GM10248 (cell line): Measurements from ENCODE around the gene MME.
"Not testable (repeated sequence)": the region's sequence is repeated elsewhere in the genome, so short reads cannot be mapped to it uniquely, and the experiment has no call there.

ENCODE experiments used
- CTCF ChIA-PET: fragments of 300-600 bp; sonication (Branson Sonifier 250); formaldehyde crosslinking; extraction: SDS; loops from one replicate; lab custom pipeline; 2021; ENCODE audit warnings: antibody characterized with exemption; lab: Yijun Ruan, JAX
- POLR2A ChIA-PET: fragments of 350-650 bp; sonication (Branson Sonifier 250); formaldehyde crosslinking; extraction: SDS; loops from one replicate; lab custom pipeline; 2020; ENCODE audit warnings: antibody characterized with exemption; lab: Yijun Ruan, JAX
- DNase-seq: peaks from one replicate; pipeline ENCODE4 v3.0.0; 2012; ENCODE audit errors: extremely low spot score
- TF ChIP-seq, protein P1 (sequence below): IDR thresholded peaks from 2 replicates; pipeline ENCODE4 v1.5.1; 2012; ENCODE audit warnings: mild to moderate bottlenecking, low read depth; ENCODE audit errors: extremely low read depth, missing control alignments, control extremely low read depth

MME gene

DNA sequence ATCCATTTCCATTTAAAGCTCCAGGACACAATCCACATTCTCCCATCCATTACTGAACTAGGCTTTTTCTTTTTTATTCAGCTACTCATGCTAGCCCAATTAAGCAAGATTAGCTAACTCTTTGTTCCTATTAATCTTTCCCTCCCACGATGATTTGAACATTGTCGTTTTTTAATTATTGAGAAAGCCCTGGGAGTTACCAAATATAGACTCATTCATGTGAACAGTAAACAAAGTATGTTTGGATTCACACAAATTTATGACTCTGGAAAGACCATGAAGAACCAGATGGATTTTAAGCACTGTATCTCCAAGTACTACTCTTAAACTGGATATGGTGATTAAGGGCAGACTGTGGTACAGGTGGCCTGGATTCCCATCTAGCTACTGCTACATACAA, 131.1 kb downstream of the MME start:
- TF ChIP-seq, protein P1, sequence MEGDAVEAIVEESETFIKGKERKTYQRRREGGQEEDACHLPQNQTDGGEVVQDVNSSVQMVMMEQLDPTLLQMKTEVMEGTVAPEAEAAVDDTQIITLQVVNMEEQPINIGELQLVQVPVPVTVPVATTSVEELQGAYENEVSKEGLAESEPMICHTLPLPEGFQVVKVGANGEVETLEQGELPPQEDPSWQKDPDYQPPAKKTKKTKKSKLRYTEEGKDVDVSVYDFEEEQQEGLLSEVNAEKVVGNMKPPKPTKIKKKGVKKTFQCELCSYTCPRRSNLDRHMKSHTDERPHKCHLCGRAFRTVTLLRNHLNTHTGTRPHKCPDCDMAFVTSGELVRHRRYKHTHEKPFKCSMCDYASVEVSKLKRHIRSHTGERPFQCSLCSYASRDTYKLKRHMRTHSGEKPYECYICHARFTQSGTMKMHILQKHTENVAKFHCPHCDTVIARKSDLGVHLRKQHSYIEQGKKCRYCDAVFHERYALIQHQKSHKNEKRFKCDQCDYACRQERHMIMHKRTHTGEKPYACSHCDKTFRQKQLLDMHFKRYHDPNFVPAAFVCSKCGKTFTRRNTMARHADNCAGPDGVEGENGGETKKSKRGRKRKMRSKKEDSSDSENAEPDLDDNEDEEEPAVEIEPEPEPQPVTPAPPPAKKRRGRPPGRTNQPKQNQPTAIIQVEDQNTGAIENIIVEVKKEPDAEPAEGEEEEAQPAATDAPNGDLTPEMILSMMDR = no peak
- no peak for DNase-seq
- CTCF ChIA-PET = no interaction called here
- POLR2A ChIA-PET = no interaction called here

DNA sequence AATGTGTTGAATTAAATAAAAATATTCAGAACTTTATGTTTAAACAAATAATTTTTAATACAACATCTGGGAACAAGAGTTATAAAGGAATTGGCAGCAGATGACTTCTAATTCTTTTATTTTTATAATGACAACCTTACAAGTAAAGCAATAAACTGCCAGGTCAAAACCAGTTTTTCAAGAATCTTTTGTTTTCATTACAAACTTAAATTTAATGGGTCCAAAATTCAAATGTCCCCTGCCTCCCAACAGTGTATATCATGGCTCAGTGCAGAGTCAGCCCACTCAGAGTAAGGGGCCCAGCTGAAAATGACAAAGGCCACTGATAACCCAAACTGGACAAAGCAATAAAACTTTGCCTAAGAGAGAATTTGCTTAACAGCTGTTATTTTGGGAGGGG, 131.8 kb downstream of the MME start:
- POLR2A ChIA-PET = no interaction called here
- CTCF ChIA-PET = no interaction called here

GRCh38 chr3:155216007-155216406, 135.9 kb downstream of the MME start:
- POLR2A ChIA-PET, DNase-seq, CTCF ChIA-PET: not testable (repeated sequence)

More for the DNA sequence above, 131.8 kb downstream of the MME start:
- TF ChIP-seq, protein P1 = no peak
- no peak for DNase-seq

DNA sequence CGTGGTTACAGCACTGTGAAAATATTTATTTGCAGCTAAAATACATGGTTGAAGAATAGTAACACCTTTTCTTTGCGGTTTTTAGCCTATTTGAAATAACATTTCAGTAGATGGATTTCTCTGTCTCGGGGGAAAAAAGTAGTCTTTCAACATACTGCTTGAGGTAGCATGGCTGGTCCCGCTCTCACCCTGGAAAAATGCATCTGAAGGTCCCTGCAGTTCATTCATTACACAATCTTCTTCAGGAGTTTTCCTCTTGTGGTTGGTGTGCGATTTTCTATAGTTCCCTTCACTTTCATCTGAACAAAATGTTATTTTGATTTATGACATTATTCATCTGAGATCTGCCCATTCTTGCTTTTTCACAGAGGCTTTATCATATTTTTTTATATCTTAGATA, 137.5 kb downstream of the MME start:
- DNase-seq = no peak
- CTCF ChIA-PET = no interaction called here
- POLR2A ChIA-PET = no interaction called here
- TF ChIP-seq, protein P1 = no peak

- POLR2A ChIA-PET = no interaction called here
- no peak for DNase-seq
- CTCF ChIA-PET = interaction anchor here (1.2 kb wide), 1 partner anchor 11 kb away, joined by 3 read pairs; no protein-coding TSS in a partner anchor
- TF ChIP-seq, protein P1 = no peak
Observed at GRCh38 chr3:155218462-155218861, 138.3 kb downstream of the MME start.

DNA sequence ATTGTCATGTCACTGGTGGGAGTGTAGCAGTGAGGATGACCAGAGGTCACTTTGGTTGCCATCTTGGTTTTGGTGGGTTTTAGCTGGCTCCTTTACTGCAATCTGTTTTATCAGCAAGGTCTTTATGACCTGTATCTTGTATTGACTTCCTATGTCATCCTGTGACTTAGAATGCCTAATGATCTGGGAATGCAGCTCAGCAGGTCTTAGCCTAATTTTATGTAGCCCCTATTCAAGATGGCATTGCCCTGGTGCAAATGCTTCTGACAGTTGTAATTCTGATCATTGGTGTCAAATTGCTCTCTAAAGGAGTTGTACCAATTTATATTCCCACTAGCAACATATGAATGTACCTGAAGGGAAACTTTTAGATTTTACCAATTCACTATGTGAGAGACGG, 139.0 kb downstream of the MME start:
- no peak for DNase-seq
- ChIA-PET POLR2A (no interaction called here), CTCF (interaction anchor here (1.2 kb wide), 1 partner anchor 11 kb away, joined by 3 read pairs; no protein-coding TSS in a partner anchor)
- TF ChIP-seq, protein P1 = no peak

DNA sequence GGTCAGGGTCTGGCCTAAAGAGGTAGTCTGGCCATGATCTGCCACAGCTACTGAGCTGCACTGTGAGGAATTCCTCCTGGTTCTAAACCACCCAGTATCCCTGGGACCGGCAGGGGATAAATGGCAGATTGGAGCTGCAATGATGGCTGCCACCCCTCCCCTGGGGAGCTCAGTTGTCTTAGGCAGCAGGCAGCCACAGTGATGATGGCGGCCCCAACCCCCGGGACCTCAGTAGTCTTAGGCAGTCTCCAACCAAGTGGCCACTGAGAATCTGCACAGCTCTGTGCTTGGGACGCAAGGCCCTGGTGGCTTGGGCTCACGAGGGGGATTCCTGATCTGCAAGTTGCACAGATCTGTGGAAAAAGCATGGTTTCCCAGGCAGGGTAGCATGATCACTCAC, 145.3 kb downstream of the MME start:
- CTCF ChIA-PET = interaction anchor here (1.6 kb wide), 1 partner anchor 29 kb away, joined by 3 read pairs; no protein-coding TSS in a partner anchor

More for the DNA sequence above, 145.3 kb downstream of the MME start:
- POLR2A ChIA-PET = no interaction called here
- TF ChIP-seq, protein P1 = no peak
- no peak for DNase-seq
